Endothelial cell of umbilical vein (primary cell): ENCODE results near the gene RNASE13. TPM values are rescaled to one million over a fixed set of nuclear protein-coding genes. Genes with fewer than 3 reads are reported as not detected.

Source experiments
- BruUV-seq: library from RNA; stranded (reverse); fragments of 400-500 nt; replicated peaks from 2 replicates; lab custom pipeline; 2021; lab: Mats Ljungman, UMichigan
- CTCF ChIA-PET: fragments of 300-600, 350-600 bp; sonication (Branson Sonifier 250); formaldehyde crosslinking; loops from one replicate; lab custom pipeline; 2021; ENCODE audit warnings: antibody characterized with exemption, inconsistent platforms; lab: Charles Lee
- POLR2A ChIA-PET: fragments of 300-600, 350-600 bp; sonication (Branson Sonifier 250); formaldehyde crosslinking; loops from one replicate; lab custom pipeline; 2021; ENCODE audit warnings: antibody characterized with exemption, inconsistent platforms; lab: Charles Lee
- DNase-seq: peaks from one replicate; pipeline ENCODE4 v3.0.0-alpha.2; 2011; ENCODE audit warnings: low read depth, low spot score
- FAIRE-seq: peaks from 2 replicates; lab custom pipeline; 2011; peaks lifted over from hg19 to GRCh38; lab: Jason Lieb, UNC
- H2AFZ ChIP-seq: 2 replicates; pipeline ENCODE4 v1.6.0; 2012; ENCODE audit warnings: low read depth, low read length, control low read depth, inconsistent platforms
- H3K27ac ChIP-seq: 2 replicates; pipeline ENCODE4 v1.5.1; 2011; ENCODE audit warnings: low read depth, mild to moderate bottlenecking, control low read depth, low read length, moderate library complexity; ENCODE audit not compliant: insufficient read depth
- H3K27me3 ChIP-seq, 2 experiments: 2 replicates each; pipeline versions ENCODE4 v1.6.0 to v1.6.1; 2011; ENCODE audit warnings: low read length in 2 of 2, mixed read lengths in 1 of 2; ENCODE audit not compliant: control insufficient read depth in 2 of 2, insufficient read depth in 2 of 2
- H3K36me3 ChIP-seq, 2 experiments: 2 replicates in 1 of 2; 3 replicates in 1 of 2; pipeline ENCODE4 v1.5.1; 2011; ENCODE audit warnings: low read length in 2 of 2, mild to moderate bottlenecking in 1 of 2, moderate library complexity in 1 of 2; ENCODE audit not compliant: control insufficient read depth in 2 of 2, insufficient read depth in 2 of 2; ENCODE audit errors: extremely low read depth in 1 of 2
- H3K4me1 ChIP-seq: 3 replicates; pipeline ENCODE4 v1.5.1; 2011; ENCODE audit warnings: mild to moderate bottlenecking, low read length; ENCODE audit not compliant: control insufficient read depth, insufficient read depth; ENCODE audit errors: extremely low read depth
- H3K4me2 ChIP-seq: 2 replicates; pipeline ENCODE4 v1.6.1; 2011; ENCODE audit warnings: low read length, control low read depth, mixed read lengths; ENCODE audit not compliant: insufficient read depth
- H3K4me3 ChIP-seq, 3 experiments: fragments of 200-600 bp in 1 of 3; sonication (generic), shearing (Covaris generic) in 1 of 3; replicated peaks in 1 of 3; 2 replicates each; pipeline ENCODE4 v1.5.1; 2011 to 2016; ENCODE audit warnings: control low read depth in 3 of 3, low read length in 3 of 3, mild to moderate bottlenecking in 2 of 3, inconsistent platforms in 1 of 3, low read depth in 1 of 3, moderate library complexity in 1 of 3; ENCODE audit not compliant: insufficient read depth in 1 of 3
- H3K79me2 ChIP-seq: 2 replicates; pipeline ENCODE4 v1.6.0; 2012; ENCODE audit warnings: low read length, inconsistent platforms; ENCODE audit not compliant: control insufficient read depth, insufficient read depth
- H3K9ac ChIP-seq: replicated peaks from 2 replicates; pipeline ENCODE3; 2011; ENCODE audit warnings: low read length, control low read depth; ENCODE audit not compliant: insufficient read depth; ENCODE audit errors: extremely low read depth
- H3K9me1 ChIP-seq: replicated peaks from 3 replicates; pipeline ENCODE4 v1.6.0; 2011; ENCODE audit warnings: mild to moderate bottlenecking, low read length; ENCODE audit not compliant: control insufficient read depth, insufficient read depth; ENCODE audit errors: extremely low read depth
- H3K9me3 ChIP-seq: replicated peaks from 2 replicates; pipeline ENCODE4 v1.5.1; 2012; ENCODE audit warnings: low read length, inconsistent platforms; ENCODE audit not compliant: control insufficient read depth, insufficient read depth
- H4K20me1 ChIP-seq: replicated peaks from 2 replicates; pipeline ENCODE3; 2011; ENCODE audit warnings: mild to moderate bottlenecking, low read length; ENCODE audit not compliant: control insufficient read depth, insufficient read depth; ENCODE audit errors: extremely low read depth
- EZH2 ChIP-seq: IDR thresholded peaks from 2 replicates; pipeline ENCODE4 v1.6.1; 2012; ENCODE audit warnings: borderline replicate concordance, low read depth, mild to moderate bottlenecking, moderate library complexity, low read length, inconsistent platforms; ENCODE audit not compliant: severe bottlenecking
- FOS ChIP-seq: IDR thresholded peaks from 2 replicates; pipeline ENCODE4 v1.6.1; 2011; ENCODE audit warnings: mild to moderate bottlenecking, low read length, moderate library complexity, borderline replicate concordance; ENCODE audit not compliant: insufficient read depth
- GATA2 ChIP-seq: IDR thresholded peaks from 2 replicates; pipeline ENCODE4 v1.7.0; 2011; ENCODE audit warnings: low read depth, mild to moderate bottlenecking, moderate library complexity, mixed read lengths, low read length; ENCODE audit not compliant: insufficient read length, insufficient read depth
- JUN ChIP-seq: IDR thresholded peaks from 2 replicates; pipeline ENCODE4 v1.6.1; 2011; ENCODE audit warnings: borderline replicate concordance, low read depth; ENCODE audit not compliant: insufficient read length, insufficient read depth
- MYC ChIP-seq: IDR thresholded peaks from one replicate; pipeline ENCODE4 v1.6.1; 2011; ENCODE audit warnings: mild to moderate bottlenecking, low read depth, low read length
- POLR2A ChIP-seq: IDR thresholded peaks from 2 replicates; pipeline ENCODE4 v1.6.1; 2012; ENCODE audit warnings: low read depth, mild to moderate bottlenecking, control low read depth, low read length
- POLR2AphosphoS5 ChIP-seq: IDR thresholded peaks from 2 replicates; pipeline ENCODE4 v1.6.1; 2012; ENCODE audit warnings: low read depth, mild to moderate bottlenecking, control low read depth, low read length, moderate library complexity; ENCODE audit not compliant: insufficient read depth
- dilution Hi-C: fragments of 300-500 bp; cut with MboI; formaldehyde crosslinking; loops from one replicate; pipeline ENCODE4 v1.15.0; 2019; ENCODE audit warnings: low sequenced_read_pairs; ENCODE audit not compliant: extremely low pct_ligation_motif_present
- intact Hi-C: fragments of 100-400 bp; cut with micrococcal nuclease; formaldehyde crosslinking; loops from one replicate; pipeline ENCODE4 v1.10.0; 2022
- polyA plus RNA-seq, 4 experiments: library from polyadenylated mRNA; depleted of rRNA in 3 of 4; stranded (reverse) in 3 of 4; unstranded in 1 of 4; fragments of >200 nt; gene quantifications; 2 replicates each; pipeline versions ENCODE4 v1.2.1 to v1.2.3, GENCODE V29; 2011 to 2012; ENCODE audit warnings: missing spikeins in 1 of 4
- total RNA-seq: library from RNA; stranded (reverse); gene quantifications from 2 replicates; pipeline ENCODE4 v1.2.3, GENCODE V29; 2021
- TF ChIP-seq, protein P1 (sequence below): IDR thresholded peaks from 2 replicates; pipeline ENCODE4 v1.6.1; 2011; ENCODE audit not compliant: insufficient read depth, insufficient read length
- TF ChIP-seq, protein P2 (sequence below), 2 donors: IDR thresholded peaks; 1 replicate in 1 of 2; 2 replicates in 1 of 2; pipeline ENCODE4 v1.5.1; 2011; ENCODE audit warnings: low read length in 2 of 2, mild to moderate bottlenecking in 2 of 2, moderate library complexity in 2 of 2, control low read depth in 1 of 2, inconsistent platforms in 1 of 2, low read depth in 1 of 2; ENCODE audit not compliant: insufficient read depth in 1 of 2; ENCODE audit errors: extremely low read depth in 1 of 2

Gene RNASE13
- total and polyA plus RNA-seq, 2 donors (not counting 3 experiments of a cell fraction or from before 2014, with no cell fraction given), result not detected

DNA sequence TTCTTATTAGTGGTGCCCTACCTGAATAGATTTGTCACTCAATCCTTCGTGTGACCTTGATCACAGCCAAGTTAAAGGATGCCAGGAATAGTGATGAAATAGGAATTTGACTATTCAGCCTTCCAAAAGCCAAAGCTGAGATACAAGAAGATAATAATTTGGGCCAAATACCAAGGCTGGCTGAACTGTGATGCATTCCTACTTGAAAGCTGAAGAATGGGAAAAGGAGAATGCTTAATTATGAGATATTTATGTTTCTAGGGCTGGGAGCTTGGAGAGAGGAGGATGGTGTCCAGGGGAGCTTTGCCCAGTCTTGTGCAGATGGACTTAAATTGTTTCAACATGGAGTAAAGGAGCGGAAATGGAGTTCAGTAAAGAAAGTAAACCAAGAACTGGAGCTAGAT is 12.8 kb upstream of the RNASE13 start:
- Histone ChIP-seq H3K27me3 (peaks cover 23 to 24% of the 10 kb centered on the region in 2 experiments), H3K9ac (no peak overlapping the region), H3K4me2 (no peak overlapping the region), H3K9me1 (no peaks in the 10 kb centered on the region), H2AFZ (no peak overlapping the region), H3K36me3 (no peaks in the 10 kb centered on the region), H3K4me3 (no peak overlapping the region), H3K4me1 (no peaks in the 10 kb centered on the region), H3K27ac (no peak overlapping the region), H3K9me3 (no peaks in the 10 kb centered on the region), H3K79me2 (no peaks in the 10 kb centered on the region), H4K20me1 (no peaks in the 10 kb centered on the region)
- dilution Hi-C loops, result no loop called here
- CTCF ChIA-PET, result interaction anchor here (1.2 to 3.3 kb wide), 4 partner anchors 19 to 32 kb away, joined by 3 to 19 read pairs (median 7); no protein-coding TSS in a partner anchor
- POLR2A ChIA-PET, result no interaction called here
- no peak for FAIRE-seq
- no peak for DNase-seq
- BruUV-seq, result no TSS peak
- no peak for TF ChIP-seq MYC
- no peak for TF ChIP-seq FOS
- TF ChIP-seq GATA2, result no peak
- TF ChIP-seq, protein P1, sequence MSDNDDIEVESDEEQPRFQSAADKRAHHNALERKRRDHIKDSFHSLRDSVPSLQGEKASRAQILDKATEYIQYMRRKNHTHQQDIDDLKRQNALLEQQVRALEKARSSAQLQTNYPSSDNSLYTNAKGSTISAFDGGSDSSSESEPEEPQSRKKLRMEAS, result no peak
- no peak for TF ChIP-seq JUN
- TF ChIP-seq POLR2A, result no peak
- no peak for TF ChIP-seq EZH2
- TF ChIP-seq, protein P2, sequence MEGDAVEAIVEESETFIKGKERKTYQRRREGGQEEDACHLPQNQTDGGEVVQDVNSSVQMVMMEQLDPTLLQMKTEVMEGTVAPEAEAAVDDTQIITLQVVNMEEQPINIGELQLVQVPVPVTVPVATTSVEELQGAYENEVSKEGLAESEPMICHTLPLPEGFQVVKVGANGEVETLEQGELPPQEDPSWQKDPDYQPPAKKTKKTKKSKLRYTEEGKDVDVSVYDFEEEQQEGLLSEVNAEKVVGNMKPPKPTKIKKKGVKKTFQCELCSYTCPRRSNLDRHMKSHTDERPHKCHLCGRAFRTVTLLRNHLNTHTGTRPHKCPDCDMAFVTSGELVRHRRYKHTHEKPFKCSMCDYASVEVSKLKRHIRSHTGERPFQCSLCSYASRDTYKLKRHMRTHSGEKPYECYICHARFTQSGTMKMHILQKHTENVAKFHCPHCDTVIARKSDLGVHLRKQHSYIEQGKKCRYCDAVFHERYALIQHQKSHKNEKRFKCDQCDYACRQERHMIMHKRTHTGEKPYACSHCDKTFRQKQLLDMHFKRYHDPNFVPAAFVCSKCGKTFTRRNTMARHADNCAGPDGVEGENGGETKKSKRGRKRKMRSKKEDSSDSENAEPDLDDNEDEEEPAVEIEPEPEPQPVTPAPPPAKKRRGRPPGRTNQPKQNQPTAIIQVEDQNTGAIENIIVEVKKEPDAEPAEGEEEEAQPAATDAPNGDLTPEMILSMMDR (IDR thresholded peaks at IDR 0.05; ENCODE audit: extremely low read depth in 1 of 2, insufficient read depth in 1 of 2, low read depth in 1 of 2, low read length in 2 of 2), result no peak
- TF ChIP-seq POLR2AphosphoS5, result no peak
- intact Hi-C loops, result no loop called here
